Astrocyte (in vitro differentiated cells and primary cell): ENCODE data around the gene PLN. TPM values are rescaled to one million over a fixed set of nuclear protein-coding genes. Genes with fewer than 3 reads are reported as not detected.

Experiments used
- DNase-seq: peaks from one replicate; pipeline ENCODE4 v3.0.0-alpha.2; 2010; ENCODE audit warnings: low read depth
- FAIRE-seq: peaks from 2 replicates; lab custom pipeline; 2011; peaks lifted over from hg19 to GRCh38; lab: Jason Lieb, UNC
- H2AFZ ChIP-seq: 2 replicates; pipeline ENCODE4 v1.6.0; 2012; ENCODE audit warnings: low read depth, low read length, inconsistent platforms
- H3K27ac ChIP-seq: 2 replicates; pipeline ENCODE4 v1.5.1; 2011; ENCODE audit warnings: low read depth, low read length, inconsistent platforms
- H3K27me3 ChIP-seq: 2 replicates; pipeline ENCODE4 v1.6.0; 2011; ENCODE audit warnings: low read length, inconsistent platforms; ENCODE audit not compliant: insufficient read depth
- H3K36me3 ChIP-seq: 2 replicates; pipeline ENCODE4 v1.5.1; 2011; ENCODE audit warnings: low read length, inconsistent platforms; ENCODE audit not compliant: insufficient read depth
- H3K4me1 ChIP-seq: 2 replicates; pipeline ENCODE4 v1.5.1; 2011; ENCODE audit warnings: low read length, inconsistent platforms; ENCODE audit not compliant: insufficient read depth
- H3K4me2 ChIP-seq: 2 replicates; pipeline ENCODE4 v1.6.0; 2012; ENCODE audit warnings: low read length, inconsistent platforms
- H3K4me3 ChIP-seq: 2 replicates; pipeline ENCODE4 v1.5.1; 2011; ENCODE audit warnings: low read depth, mild to moderate bottlenecking, low read length, inconsistent platforms; ENCODE audit not compliant: insufficient read depth
- H3K79me2 ChIP-seq: 2 replicates; pipeline ENCODE4 v1.6.0; 2012; ENCODE audit warnings: mild to moderate bottlenecking, low read length, inconsistent platforms; ENCODE audit not compliant: insufficient read depth
- H3K9ac ChIP-seq: 2 replicates; pipeline ENCODE4 v1.6.0; 2012; ENCODE audit warnings: mild to moderate bottlenecking, low read length, inconsistent platforms
- H3K9me3 ChIP-seq: 2 replicates; pipeline ENCODE4 v1.5.1; 2012; ENCODE audit warnings: low read depth, mild to moderate bottlenecking, low read length, inconsistent platforms; ENCODE audit not compliant: insufficient read depth
- H4K20me1 ChIP-seq: 2 replicates; pipeline ENCODE4 v1.6.0; 2012; ENCODE audit warnings: low read length, inconsistent platforms; ENCODE audit not compliant: insufficient read depth
- H3K27ac Mint-ChIP-seq: one replicate; pipeline ENCODE4 v1.8.0; 2021; ENCODE audit warnings: mild to moderate bottlenecking, mixed read lengths; ENCODE audit not compliant: unreplicated experiment
- H3K27me3 Mint-ChIP-seq: one replicate; pipeline ENCODE4 v1.8.0; 2021; ENCODE audit warnings: low read depth, mixed read lengths; ENCODE audit not compliant: unreplicated experiment
- H3K36me3 Mint-ChIP-seq: one replicate; pipeline ENCODE4 v1.8.0; 2021; ENCODE audit warnings: low read depth, mixed read lengths; ENCODE audit not compliant: unreplicated experiment
- H3K4me1 Mint-ChIP-seq: one replicate; pipeline ENCODE4 v1.8.0; 2021; ENCODE audit warnings: low read depth, mixed read lengths; ENCODE audit not compliant: unreplicated experiment
- H3K4me3 Mint-ChIP-seq: one replicate; pipeline ENCODE4 v1.8.0; 2021; ENCODE audit warnings: mild to moderate bottlenecking, moderate library complexity, mixed read lengths; ENCODE audit not compliant: unreplicated experiment
- H3K9me3 Mint-ChIP-seq: one replicate; pipeline ENCODE4 v1.8.0; 2021; ENCODE audit warnings: mild to moderate bottlenecking, mixed read lengths; ENCODE audit not compliant: unreplicated experiment
- CTCF ChIP-seq: IDR thresholded peaks from 2 replicates; pipeline ENCODE4 v1.5.1; 2011; ENCODE audit warnings: low read depth, mild to moderate bottlenecking, inconsistent platforms, low read length, moderate library complexity; ENCODE audit not compliant: insufficient read depth
- EZH2 ChIP-seq: IDR thresholded peaks from 2 replicates; pipeline ENCODE4 v1.6.1; 2012; ENCODE audit warnings: mild to moderate bottlenecking, low read length, inconsistent platforms; ENCODE audit not compliant: insufficient read depth
- total RNA-seq: library from RNA; stranded (reverse); gene quantifications from 2 replicates; pipeline ENCODE4 v1.2.1, GENCODE V29; 2021

The PLN gene
- total RNA-seq, 1 donor from 2014 or later, result not detected

- Histone ChIP-seq H3K27me3 (no peaks in the 10 kb centered on the region), H3K9ac (no peak overlapping the region), H4K20me1 (peaks cover 5% of the 10 kb centered on the region), H3K4me2 (no peak overlapping the region), H3K79me2 (peaks cover 6% of the 10 kb centered on the region), H3K4me3 (no peak overlapping the region), H2AFZ (no peak overlapping the region), H3K9me3 (no peaks in the 10 kb centered on the region), H3K36me3 (peaks cover 6% of the 10 kb centered on the region), H3K27ac (no peak overlapping the region), H3K4me1 (no peaks in the 10 kb centered on the region)
- peaks cover 3% of the 10 kb centered on the region for H3K9me3 Mint-ChIP-seq
- DNase-seq (no peak), FAIRE-seq (no peak)
- H3K4me3 Mint-ChIP-seq, result no peak overlapping the region
- H3K27ac Mint-ChIP-seq, result peak overlapping the region; percentile 48
- TF ChIP-seq CTCF, result no peak
- no peak for TF ChIP-seq EZH2
- no peaks in the 10 kb centered on the region for H3K27me3 Mint-ChIP-seq
- H3K4me1 Mint-ChIP-seq, result peaks cover 8% of the 10 kb centered on the region
- H3K36me3 Mint-ChIP-seq, result peaks cover 18% of the 10 kb centered on the region
These were observed 46.3 kb upstream of the PLN start for GRCh38 chr6:118501765-118502164.

- TF ChIP-seq CTCF (no peak), EZH2 (no peak)
- Histone ChIP-seq H3K9me3 (no peaks in the 10 kb centered on the region), H3K9ac (no peak overlapping the region), H3K4me1 (no peaks in the 10 kb centered on the region), H3K79me2 (peaks cover 6% of the 10 kb centered on the region), H3K27ac (no peak overlapping the region), H3K27me3 (no peaks in the 10 kb centered on the region), H3K4me3 (no peak overlapping the region), H4K20me1 (peaks cover 6% of the 10 kb centered on the region), H3K4me2 (no peak overlapping the region), H2AFZ (no peak overlapping the region), H3K36me3 (peaks cover 6% of the 10 kb centered on the region)
- FAIRE-seq (no peak), DNase-seq (no peak)
- Mint-ChIP-seq H3K4me3 (no peak overlapping the region), H3K27me3 (no peaks in the 10 kb centered on the region), H3K9me3 (peaks cover 3% of the 10 kb centered on the region), H3K4me1 (peaks cover 10% of the 10 kb centered on the region), H3K27ac (no peak overlapping the region), H3K36me3 (peaks cover 20% of the 10 kb centered on the region)
These were observed 45.9 kb upstream of the PLN start for GRCh38 chr6:118502169-118502568.

GRCh38 chr6:118504611-118505010, 43.5 kb upstream of the PLN start:
- Histone ChIP-seq H3K9ac (no peak overlapping the region), H3K27ac (no peak overlapping the region), H3K79me2 (peaks cover 6% of the 10 kb centered on the region), H2AFZ (no peak overlapping the region), H3K4me2 (no peak overlapping the region), H3K9me3 (no peaks in the 10 kb centered on the region), H3K4me1 (no peaks in the 10 kb centered on the region), H3K36me3 (peaks cover 6% of the 10 kb centered on the region), H4K20me1 (peaks cover 6% of the 10 kb centered on the region), H3K4me3 (no peak overlapping the region), H3K27me3 (no peaks in the 10 kb centered on the region)
- H3K9me3 Mint-ChIP-seq, result peaks cover 3% of the 10 kb centered on the region
- DNase-seq, result no peak
- no peak for FAIRE-seq
- no peak overlapping the region for H3K27ac Mint-ChIP-seq
- no peaks in the 10 kb centered on the region for H3K27me3 Mint-ChIP-seq
- TF ChIP-seq EZH2 (no peak), CTCF (no peak)
- peaks cover 10% of the 10 kb centered on the region for H3K4me1 Mint-ChIP-seq
- H3K4me3 Mint-ChIP-seq, result no peak overlapping the region
- peaks cover 20% of the 10 kb centered on the region for H3K36me3 Mint-ChIP-seq
